IPS-15b (cell line): Measurements from ENCODE around the gene KRT80.

Experiments used
- H3K27me3 ChIP-seq: one replicate; pipeline ENCODE4 v1.6.1; 2013; ENCODE audit warnings: low read length; ENCODE audit not compliant: control insufficient read depth, insufficient read depth
- H3K36me3 ChIP-seq: one replicate; pipeline ENCODE4 v1.6.1; 2013; ENCODE audit warnings: low read length; ENCODE audit not compliant: control insufficient read depth, insufficient read depth
- H3K4me1 ChIP-seq: one replicate; pipeline ENCODE4 v1.6.1; 2013; ENCODE audit warnings: mild to moderate bottlenecking, low read length; ENCODE audit not compliant: control insufficient read depth, insufficient read depth
- H3K4me3 ChIP-seq: one replicate; pipeline ENCODE4 v1.5.1; 2013; ENCODE audit warnings: low read depth, low read length
- H3K9ac ChIP-seq: one replicate; pipeline ENCODE4 v1.6.1; 2013; ENCODE audit warnings: low read depth, mild to moderate bottlenecking, low read length
- H3K9me3 ChIP-seq: one replicate; pipeline ENCODE4 v1.6.1; 2013; ENCODE audit warnings: mild to moderate bottlenecking, low read length; ENCODE audit not compliant: control insufficient read depth, insufficient read depth

KRT80 gene

DNA sequence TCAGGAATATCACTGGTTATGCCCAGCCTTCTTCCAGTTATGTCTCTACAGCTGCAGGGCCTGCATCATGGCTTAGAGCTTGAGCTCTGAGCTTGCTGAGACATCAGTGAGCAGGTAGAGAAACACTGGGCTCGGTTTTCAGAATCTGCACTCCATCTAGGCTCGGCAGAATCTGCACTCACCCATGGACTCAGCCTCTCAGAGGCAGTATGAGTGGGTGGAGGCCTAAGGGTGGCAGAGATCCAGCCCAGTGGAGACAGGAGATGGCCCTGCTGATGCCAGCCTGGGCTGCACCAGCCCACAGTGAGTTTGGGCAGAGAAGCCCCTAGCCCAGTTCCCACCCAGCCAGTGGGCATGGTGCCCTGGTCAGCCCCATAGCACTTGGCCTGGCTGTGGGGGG is 12.8 kb downstream of the KRT80 start:
- Histone ChIP-seq H3K4me1 (peaks cover 6% of the 10 kb centered on the region), H3K4me3 (no peak overlapping the region), H3K27me3 (no peaks in the 10 kb centered on the region), H3K9me3 (no peaks in the 10 kb centered on the region), H3K9ac (no peak overlapping the region), H3K36me3 (no peaks in the 10 kb centered on the region)

DNA sequence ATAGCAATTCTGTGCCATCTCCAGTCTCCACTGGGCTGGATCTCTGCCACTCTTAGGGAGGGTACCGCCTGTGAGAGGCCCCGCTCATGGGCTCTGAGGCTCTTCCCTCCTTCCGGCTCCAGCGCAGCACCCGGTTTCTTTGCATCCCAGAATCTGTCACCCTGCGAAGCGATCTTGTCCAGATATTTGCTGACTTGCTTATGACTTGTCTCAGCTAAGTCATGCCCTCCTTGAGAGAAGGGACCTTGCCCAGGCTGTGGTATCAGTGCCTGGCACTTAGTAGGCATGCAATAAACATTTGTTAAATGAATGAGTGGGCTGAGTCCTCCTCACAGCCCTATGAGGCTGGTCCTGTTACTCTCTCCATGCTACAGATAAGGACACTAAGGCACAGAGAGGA is 13.4 kb downstream of the KRT80 start:
- Histone ChIP-seq H3K9ac (no peak overlapping the region), H3K4me1 (peaks cover 6% of the 10 kb centered on the region)

DNA sequence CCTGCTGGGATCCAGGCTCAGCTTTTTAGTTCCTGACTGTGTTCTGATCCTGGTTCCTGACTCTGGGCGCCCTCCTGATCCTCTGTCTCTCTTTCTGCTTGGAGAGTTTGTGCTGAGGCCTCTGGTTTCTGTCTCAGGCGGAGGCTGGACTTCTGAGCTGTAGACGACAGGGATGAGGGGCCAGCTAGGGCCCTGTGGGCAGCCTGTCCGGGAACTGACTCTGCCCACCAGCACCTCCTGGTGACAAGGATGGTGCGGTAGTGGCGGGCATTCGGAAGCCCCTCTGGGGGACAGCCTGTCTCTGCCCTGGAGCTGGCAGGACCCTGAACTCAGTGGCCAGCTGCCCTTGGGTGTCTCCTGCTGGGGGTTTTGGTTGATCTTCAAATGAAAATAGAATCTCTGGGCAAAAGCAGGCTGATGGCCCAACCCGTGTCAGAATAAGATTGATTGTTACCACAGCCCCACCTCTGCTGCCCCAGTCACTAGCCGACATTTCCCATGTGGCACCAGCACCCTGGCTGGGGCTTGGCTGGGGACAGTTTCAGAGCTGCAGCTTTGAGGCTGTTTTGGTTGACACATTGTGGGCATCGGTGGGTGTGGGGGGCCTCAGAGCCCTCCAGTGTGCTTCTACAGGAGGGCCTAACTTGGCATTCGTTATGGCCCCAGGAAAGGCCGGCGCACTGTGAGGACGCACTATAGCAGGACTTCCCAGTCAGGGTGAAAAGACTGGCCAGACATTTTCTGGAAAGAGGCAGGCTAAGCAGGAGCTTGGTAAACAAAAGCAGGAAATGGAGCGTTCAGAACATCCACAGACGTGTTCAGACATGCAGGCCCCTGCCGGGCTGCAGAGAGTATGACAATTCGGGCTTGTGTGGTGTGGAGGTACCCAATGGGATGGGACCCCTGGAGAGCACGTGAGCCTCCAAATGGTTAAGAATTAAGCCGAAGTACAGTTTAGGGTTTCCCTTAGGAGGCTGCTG is 16.2 kb downstream of the KRT80 start:
- H3K4me1 ChIP-seq: no peaks in the 10 kb centered on the region
- no peaks in the 10 kb centered on the region for H3K36me3 ChIP-seq
- H3K9me3 ChIP-seq: no peaks in the 10 kb centered on the region
- no peak overlapping the region for H3K4me3 ChIP-seq
- H3K27me3 ChIP-seq: no peaks in the 10 kb centered on the region
- H3K9ac ChIP-seq: no peak overlapping the region

More for the DNA sequence above, 13.4 kb downstream of the KRT80 start:
- no peak overlapping the region for H3K4me3 ChIP-seq
- H3K9me3 ChIP-seq: no peaks in the 10 kb centered on the region
- H3K36me3 ChIP-seq: no peaks in the 10 kb centered on the region
- no peaks in the 10 kb centered on the region for H3K27me3 ChIP-seq

DNA sequence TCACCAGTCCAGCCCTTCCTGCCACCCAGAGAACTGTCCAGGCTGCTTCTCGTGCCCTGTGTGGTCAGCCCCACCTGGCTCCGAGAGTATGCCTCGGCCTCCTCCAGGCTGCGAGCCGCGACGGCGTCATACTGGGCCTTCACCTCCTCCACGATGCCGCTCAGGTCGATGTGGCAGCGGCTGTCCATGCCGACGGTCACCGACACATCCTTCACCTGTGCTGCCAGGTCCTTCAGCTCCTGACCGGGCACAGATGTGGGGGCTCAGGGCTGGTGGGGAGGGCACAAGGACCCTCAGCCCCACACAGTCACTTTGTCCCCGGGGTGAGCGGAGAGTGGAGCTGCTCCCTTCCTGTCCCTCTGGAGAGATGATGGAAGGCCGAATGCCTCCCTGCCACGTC is 18.3 kb downstream of the KRT80 start:
- Histone ChIP-seq H3K9ac (no peak overlapping the region), H3K4me3 (no peak overlapping the region), H3K36me3 (no peaks in the 10 kb centered on the region), H3K4me1 (no peaks in the 10 kb centered on the region), H3K27me3 (no peaks in the 10 kb centered on the region), H3K9me3 (no peaks in the 10 kb centered on the region)

DNA sequence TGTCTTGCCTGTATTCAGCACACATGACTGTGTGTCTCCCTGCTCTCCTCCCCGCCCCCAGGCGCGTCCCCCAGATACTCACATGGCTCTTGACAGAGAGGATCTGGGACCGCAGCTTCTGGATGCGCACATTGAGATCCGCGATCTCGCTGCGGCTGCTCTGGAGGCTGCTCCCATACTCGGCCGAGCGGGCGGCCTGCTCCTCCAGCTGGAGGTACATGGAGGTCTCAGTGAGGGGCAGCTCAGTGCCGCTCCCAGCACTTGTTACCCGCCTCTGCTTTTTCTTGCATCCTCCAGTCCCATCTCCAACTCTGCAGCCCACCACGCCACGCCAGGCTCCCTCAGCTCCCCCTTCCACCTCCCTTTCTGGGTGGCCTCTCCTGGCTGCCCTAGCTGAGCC is 18.9 kb downstream of the KRT80 start:
- Histone ChIP-seq H3K36me3 (no peaks in the 10 kb centered on the region), H3K4me1 (peaks cover 2% of the 10 kb centered on the region), H3K9me3 (no peaks in the 10 kb centered on the region), H3K27me3 (no peaks in the 10 kb centered on the region), H3K4me3 (no peak overlapping the region), H3K9ac (no peak overlapping the region)

DNA sequence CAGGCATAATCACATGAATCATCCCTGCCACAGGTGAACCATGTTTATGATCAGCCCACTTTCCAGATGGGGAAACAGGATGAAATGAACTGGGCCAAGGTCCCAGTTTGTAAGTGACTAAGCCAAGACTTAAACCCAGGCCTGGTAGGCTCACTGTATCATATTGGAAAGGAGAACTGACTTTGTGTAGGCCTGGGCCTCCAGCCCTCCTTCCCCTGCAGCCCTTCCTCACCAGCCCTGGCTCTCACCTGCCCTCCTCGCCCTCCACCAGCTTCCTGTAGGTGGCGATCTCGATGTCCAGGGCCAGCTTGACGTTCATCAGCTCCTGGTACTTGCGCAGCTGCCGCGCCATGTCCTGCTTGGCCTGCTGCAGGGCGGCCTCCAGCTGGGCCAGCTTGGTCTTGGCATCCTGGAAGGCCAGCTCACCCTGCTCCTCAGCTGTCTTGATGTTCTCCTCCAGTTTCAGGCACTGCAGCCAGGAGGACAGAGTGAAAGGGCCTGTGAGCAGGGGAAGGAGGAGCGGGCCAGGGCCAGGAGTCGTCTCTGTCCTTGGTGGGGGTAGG is 19.8 kb downstream of the KRT80 start:
- Histone ChIP-seq H3K36me3 (no peaks in the 10 kb centered on the region), H3K9ac (no peak overlapping the region), H3K4me3 (no peak overlapping the region), H3K27me3 (no peaks in the 10 kb centered on the region), H3K4me1 (peaks cover 2% of the 10 kb centered on the region), H3K9me3 (no peaks in the 10 kb centered on the region)

DNA sequence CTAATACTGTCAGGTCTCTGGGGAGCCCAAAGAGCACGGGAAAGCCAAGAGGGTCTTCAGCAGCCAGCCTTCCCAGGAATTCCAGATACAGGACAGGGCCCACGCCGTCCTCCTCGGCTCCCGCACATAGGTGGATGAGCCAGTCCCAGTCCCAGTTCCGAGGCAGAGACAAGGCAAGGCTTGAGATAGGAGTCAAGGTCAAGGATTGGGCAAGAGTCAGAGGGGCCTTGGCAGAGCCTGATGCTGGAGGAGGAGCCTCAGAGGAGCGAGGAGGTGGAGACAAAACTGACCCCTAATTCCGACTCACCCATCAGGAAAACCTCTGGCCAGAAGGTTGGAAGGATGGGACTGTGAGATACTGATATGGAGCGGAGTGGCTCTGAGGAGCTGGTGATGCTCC is 21.0 kb downstream of the KRT80 start:
- no peak overlapping the region for H3K4me3 ChIP-seq
- no peaks in the 10 kb centered on the region for H3K27me3 ChIP-seq
- peaks cover 2% of the 10 kb centered on the region for H3K4me1 ChIP-seq
- H3K9me3 ChIP-seq: no peaks in the 10 kb centered on the region
- H3K36me3 ChIP-seq: no peaks in the 10 kb centered on the region
- H3K9ac ChIP-seq: no peak overlapping the region

DNA sequence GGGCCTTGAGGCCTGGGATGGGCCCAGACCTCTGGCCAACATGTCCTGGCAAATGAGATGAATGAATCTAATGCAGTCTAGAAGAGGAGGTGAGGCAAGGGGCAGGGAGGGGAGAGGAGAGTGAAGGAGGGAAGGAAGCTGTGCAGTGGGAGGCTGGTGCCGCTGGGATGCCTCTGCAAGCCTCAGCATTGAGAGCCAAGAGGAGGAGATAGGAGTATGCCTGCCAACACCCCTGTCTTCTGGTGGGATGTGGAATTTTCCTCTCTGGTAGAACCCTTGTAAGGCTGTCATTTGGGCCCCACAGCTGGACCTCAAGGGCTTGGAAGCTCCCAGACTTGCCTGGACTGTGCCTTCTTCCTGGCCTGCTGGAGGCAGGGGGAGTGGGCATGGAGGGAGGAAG is 21.9 kb downstream of the KRT80 start:
- peaks cover 2% of the 10 kb centered on the region for H3K4me1 ChIP-seq
- no peaks in the 10 kb centered on the region for H3K36me3 ChIP-seq
- H3K9ac ChIP-seq: no peak overlapping the region
- H3K4me3 ChIP-seq: no peak overlapping the region
- no peaks in the 10 kb centered on the region for H3K27me3 ChIP-seq
- H3K9me3 ChIP-seq: no peaks in the 10 kb centered on the region

DNA sequence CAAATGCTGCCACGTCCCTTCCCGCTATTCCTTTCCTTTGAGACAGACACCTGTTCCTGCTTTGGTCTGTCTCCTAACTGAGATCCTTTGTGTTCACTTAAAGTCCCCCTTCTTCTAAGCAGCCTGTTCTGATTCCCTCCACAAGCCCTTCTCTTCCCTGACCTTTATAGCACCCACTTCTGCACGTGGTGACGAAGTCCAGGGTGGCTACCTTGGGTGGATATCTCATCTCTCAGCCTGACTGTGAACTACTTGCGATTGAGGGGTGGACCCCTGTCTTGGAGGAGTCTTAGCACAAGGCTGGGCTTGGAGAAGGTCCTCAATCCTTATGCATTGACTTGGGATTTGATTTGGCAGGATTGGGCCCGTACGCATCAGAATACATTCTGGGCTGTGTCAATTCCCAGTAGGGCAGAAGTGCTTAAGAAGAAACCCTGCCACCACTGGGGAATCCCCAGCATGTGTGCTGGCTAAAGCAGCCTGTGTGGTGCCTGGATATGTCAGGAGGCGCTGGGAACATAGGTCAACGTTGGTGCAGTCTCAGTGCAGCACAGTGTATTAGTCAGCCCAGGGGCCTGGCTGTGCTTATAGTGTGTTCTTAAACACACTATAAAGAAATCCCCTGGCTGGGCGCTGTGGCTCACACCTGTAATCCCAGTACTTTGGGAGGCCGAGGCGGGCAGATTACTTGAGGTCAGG is 23.6 kb downstream of the KRT80 start:
- Histone ChIP-seq H3K4me1 (peaks cover 2% of the 10 kb centered on the region), H3K9me3 (no peaks in the 10 kb centered on the region), H3K9ac (no peak overlapping the region), H3K27me3 (no peaks in the 10 kb centered on the region), H3K4me3 (no peak overlapping the region), H3K36me3 (no peaks in the 10 kb centered on the region)

DNA sequence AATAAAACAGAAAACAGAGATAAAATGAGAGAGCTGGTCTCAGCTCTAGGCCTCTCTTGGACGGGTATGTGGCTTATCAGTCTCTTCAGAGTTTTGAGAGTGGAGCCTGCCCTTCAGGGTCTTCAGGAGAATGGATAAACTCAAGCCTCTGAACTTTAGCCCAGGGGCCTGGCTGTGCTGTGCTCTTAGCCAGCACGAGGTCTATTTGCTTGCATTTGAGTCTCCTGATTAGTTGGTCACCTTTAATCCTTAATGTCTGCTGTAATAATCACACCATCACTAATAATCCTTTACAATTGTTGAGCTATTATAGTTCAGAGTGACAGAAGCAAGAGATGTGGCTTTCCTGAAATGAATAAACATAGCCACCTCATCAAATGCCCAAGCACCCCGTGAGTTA is 24.3 kb downstream of the KRT80 start:
- Histone ChIP-seq H3K9me3 (no peaks in the 10 kb centered on the region), H3K36me3 (no peaks in the 10 kb centered on the region), H3K4me1 (peaks cover 2% of the 10 kb centered on the region), H3K27me3 (no peaks in the 10 kb centered on the region), H3K4me3 (no peak overlapping the region), H3K9ac (no peak overlapping the region)

DNA sequence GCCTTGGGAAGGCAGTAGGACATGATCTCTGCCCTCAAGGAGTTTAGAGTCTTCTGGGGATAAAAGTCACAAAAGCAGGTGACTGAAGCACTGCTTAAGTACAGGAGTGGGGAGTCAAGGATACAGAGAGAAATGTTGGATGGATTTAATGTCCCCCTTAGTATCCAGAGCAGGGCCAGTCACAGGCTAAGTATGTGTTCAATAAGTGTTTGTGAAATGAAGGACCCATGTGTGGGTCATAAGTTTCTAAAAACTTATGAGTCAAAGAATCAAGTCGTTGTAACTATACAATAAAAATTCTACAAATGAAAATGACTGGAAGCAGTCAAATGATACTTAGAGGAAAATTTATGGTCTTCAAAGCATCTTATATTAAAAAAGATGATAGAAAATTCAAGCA is 25.1 kb downstream of the KRT80 start:
- no peak overlapping the region for H3K9ac ChIP-seq
- H3K4me1 ChIP-seq: peaks cover 2% of the 10 kb centered on the region
- no peaks in the 10 kb centered on the region for H3K36me3 ChIP-seq
- no peaks in the 10 kb centered on the region for H3K9me3 ChIP-seq
- H3K4me3 ChIP-seq: no peak overlapping the region
- no peaks in the 10 kb centered on the region for H3K27me3 ChIP-seq
